BE2C (cell line): ENCODE measurements around the gene HNRNPCL2. TPM values are rescaled to one million over a fixed set of nuclear protein-coding genes. Genes with fewer than 3 reads are reported as not detected.
"Not testable (repeated sequence)": the region's sequence is repeated elsewhere in the genome, so short reads cannot be mapped to it uniquely, and the experiment has no call there.

ENCODE experiments used
- DNase-seq: peaks from one replicate; pipeline ENCODE4 v3.0.0-alpha.2; 2020
- H3K27me3 ChIP-seq: fragments of 250-450 bp; sonication (Bioruptor Pico); 2 replicates; pipeline ENCODE4 v1.5.1; 2020; ENCODE audit warnings: mild to moderate bottlenecking
- H3K36me3 ChIP-seq: fragments of 250-450 bp; sonication (Bioruptor Pico); 2 replicates; pipeline ENCODE4 v1.5.1; 2020; ENCODE audit warnings: mild to moderate bottlenecking
- H3K4me1 ChIP-seq: fragments of 250-450 bp; sonication (Bioruptor Pico); 2 replicates; pipeline ENCODE4 v1.5.1; 2020
- H3K4me3 ChIP-seq: 2 replicates; pipeline ENCODE4 v1.5.1; 2011; ENCODE audit warnings: low read depth, low read length
- H3K9me3 ChIP-seq: fragments of 250-450 bp; sonication (Bioruptor Pico); 2 replicates; pipeline ENCODE4 v1.5.1; 2020
- polyA plus RNA-seq: library from polyadenylated mRNA; unstranded; fragments of >200 nt; gene quantifications from one replicate; pipeline ENCODE4 v1.2.1, GENCODE V29; 2012; ENCODE audit warnings: low read depth, missing spikeins; ENCODE audit not compliant: insufficient read length, insufficient read depth

HNRNPCL2 gene
- polyA plus RNA-seq: 0.42 TPM

DNA sequence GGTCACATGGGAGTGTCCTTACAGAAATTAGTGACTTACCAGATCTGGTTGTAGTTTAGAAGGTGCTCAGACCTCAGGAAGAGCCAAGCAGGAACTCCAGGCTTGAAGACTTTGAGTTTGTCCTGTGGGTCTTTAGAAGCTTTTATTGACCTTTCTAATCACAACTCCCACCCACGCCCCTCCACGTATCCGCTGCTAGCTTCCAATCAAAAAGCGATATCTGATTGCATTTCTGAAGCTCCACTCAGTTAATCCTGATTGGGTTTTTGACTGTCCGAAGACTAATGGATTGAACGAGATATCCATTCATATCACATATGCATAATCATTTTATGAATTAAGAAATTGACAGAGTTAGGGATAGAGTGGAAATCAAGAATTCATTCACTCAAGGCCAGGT, at the start of gene HNRNPCL2:
Gene HNRNPCL2, minus strand, starts transcription at position 101 of the 400 bp plus-strand sequence. CDS start 454 bp downstream, outside the sequence.
- not testable (repeated sequence) for H3K27me3 ChIP-seq, H3K4me3 ChIP-seq, H3K36me3 ChIP-seq, H3K4me1 ChIP-seq, H3K9me3 ChIP-seq, DNase-seq

DNA sequence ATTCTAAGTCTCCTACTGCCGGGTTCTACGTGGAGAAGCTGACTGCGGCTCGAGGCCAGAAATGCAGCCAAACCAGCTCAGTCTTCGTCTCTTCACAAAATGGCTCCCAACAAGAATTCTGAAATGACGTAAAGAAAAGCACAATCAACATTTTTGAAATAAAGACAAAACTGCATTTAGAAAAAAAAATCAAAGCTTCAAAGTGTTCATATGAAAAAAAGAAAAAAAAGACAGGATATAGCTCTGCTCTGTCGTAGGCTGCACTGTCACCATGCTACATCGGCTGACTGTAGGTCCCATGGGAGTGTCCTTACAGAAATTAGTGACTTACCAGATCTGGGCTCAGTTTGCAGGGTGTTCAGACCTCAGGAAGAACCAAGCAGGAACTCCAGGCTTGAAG, 48.9 kb upstream of the HNRNPCL2 start, which contains the start of gene HNRNPCL4:
Gene HNRNPCL4, minus strand, starts transcription at position 101 of the 400 bp plus-strand sequence. CDS start 164 bp downstream, outside the sequence.
- not testable (repeated sequence) for H3K27me3 ChIP-seq, DNase-seq, H3K9me3 ChIP-seq, H3K4me1 ChIP-seq, H3K36me3 ChIP-seq, H3K4me3 ChIP-seq

DNA sequence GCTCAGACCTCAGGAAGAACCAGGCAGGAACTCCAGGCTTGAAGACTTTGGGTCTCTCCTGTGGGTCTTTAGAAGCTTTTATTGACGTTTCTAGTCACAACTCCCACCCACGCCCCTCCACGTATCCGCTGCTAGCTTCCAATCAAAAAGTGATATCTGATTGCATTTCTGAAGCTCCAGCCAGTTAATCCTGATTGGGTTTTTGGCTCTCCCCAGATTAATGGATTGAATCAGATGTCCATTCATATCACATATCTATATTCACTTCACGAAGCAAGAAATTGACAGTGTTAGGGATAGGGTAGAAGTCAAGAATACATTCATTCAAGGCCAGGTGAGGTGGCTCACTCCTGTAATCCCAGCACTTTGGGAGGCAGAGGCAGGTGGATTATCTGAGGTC, 39.3 kb upstream of the HNRNPCL2 start, which contains the start of gene PRAMEF26:
Gene PRAMEF26, minus strand, starts transcription at position 101 of the 400 bp plus-strand sequence. CDS start 2,914 bp downstream, outside the sequence.
- H3K4me3 ChIP-seq, H3K36me3 ChIP-seq, H3K9me3 ChIP-seq, H3K27me3 ChIP-seq, H3K4me1 ChIP-seq, DNase-seq: not testable (repeated sequence)

DNA sequence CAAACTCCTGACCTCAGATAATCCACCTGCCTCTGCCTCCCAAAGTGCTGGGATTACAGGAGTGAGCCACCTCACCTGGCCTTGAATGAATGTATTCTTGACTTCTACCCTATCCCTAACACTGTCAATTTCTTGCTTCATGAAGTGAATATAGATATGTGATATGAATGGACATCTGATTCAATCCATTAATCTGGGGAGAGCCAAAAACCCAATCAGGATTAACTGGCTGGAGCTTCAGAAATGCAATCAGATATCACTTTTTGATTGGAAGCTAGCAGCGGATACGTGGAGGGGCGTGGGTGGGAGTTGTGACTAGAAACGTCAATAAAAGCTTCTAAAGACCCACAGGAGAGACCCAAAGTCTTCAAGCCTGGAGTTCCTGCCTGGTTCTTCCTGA, 46.2 kb downstream of the HNRNPCL2 start, which contains the start of gene PRAMEF25:
Gene PRAMEF25, plus strand, starts transcription at position 301 of the 400 bp plus-strand sequence. CDS start 2,920 bp downstream, outside the sequence.
- H3K9me3 ChIP-seq, H3K4me1 ChIP-seq, H3K4me3 ChIP-seq, H3K36me3 ChIP-seq, H3K27me3 ChIP-seq, DNase-seq: not testable (repeated sequence)
